Heart left ventricle (tissue), 13 donors: ENCODE data around the gene SLC25A11.

Experiments
- POLR2A ChIP-seq, 2 donors: fragments of 450-650 bp; IDR thresholded peaks; one replicate each; pipeline ENCODE4 v1.6.1; 2017; ENCODE audit warnings: antibody characterized with exemption in 2 of 2, mild to moderate bottlenecking in 2 of 2, moderate library complexity in 2 of 2
- TF ChIP-seq, protein P1 (sequence below), 12 donors: fragments of 200-600 bp; sonication (generic) in 4 of 12; IDR thresholded peaks; one replicate each; pipeline versions ENCODE4 v1.5.0 to v1.8.0; 2018 to 2022; ENCODE audit warnings: antibody characterized with exemption in 12 of 12, mild to moderate bottlenecking in 5 of 12
- donor health status: ischemic (EF 13 %, LVEDD 7.1; RV severe dilation, severe dysfunction).
- donor health status: DM: no; HTN: yes; CAD: no.
- donor health status: DM: no; HTN: no; CAD: no.
- donor health status: ischemic (EF 25% LVEDD 6.9; RV normal size, moderate dysfunction).
- donor health status: ischemic (EF 25% LVEDD 5.7; RV mildly dilated, moderate dysfunction).
- donor health status: ischemic (EF 35%, LVEDD 5.7; RV mildly dilated, moderate dysfunction).
- donor health status: nonischemic (EF 11% LVEDD 7.7; RV severe dilation, severe dysfunction).
- donor health status: DM: yes; HTN: yes; CAD: no.
- donor health status: PGD.
- donor health status: ischemic (EF 29% LVEDD 5.4; RV normal size, mild dysfunction).
- donor health status: nonischemic (EF 23%, LVEDD 6.1; RV moderate dilation, normal function).

DNA sequence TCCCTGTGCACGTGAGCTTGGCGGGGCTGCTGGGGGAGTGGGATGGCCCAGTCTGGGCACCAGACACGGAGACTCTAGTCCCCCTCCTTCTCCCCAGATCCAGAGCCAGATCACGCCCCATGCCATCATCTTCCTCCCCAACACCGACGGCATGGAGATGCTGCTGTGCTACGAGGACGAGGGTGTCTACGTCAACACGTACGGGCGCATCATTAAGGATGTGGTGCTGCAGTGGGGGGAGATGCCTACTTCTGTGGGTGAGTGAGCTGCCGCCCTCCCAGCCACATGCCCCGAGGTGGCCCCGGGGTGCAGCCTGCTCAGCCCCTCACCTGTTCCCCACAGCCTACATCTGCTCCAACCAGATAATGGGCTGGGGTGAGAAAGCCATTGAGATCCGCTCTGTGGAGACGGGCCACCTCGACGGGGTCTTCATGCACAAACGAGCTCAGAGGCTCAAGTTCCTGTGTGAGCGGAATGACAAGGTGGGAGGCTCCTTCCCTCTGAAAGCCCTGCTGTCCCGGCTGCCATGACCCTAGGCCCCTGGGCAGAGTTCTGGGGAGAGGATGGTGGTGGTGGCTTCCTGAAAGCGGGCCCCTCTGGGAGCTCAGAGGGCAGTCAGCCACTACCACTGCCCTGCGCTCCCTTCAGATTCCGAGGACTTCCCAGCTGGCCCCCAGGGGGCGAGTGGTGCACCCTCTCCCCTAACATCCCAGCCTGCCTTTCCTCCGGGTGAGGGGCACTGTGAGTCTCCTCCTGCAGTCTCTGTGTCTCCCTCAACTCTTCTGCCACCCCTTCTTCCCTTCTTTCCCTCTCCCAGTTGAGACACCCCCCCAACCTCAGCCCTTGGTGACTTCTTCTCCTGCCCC is 43.3 kb downstream of the SLC25A11 start:
- no peak for TF ChIP-seq POLR2A (IDR thresholded peaks at IDR 0.05)
- TF ChIP-seq, protein P1, sequence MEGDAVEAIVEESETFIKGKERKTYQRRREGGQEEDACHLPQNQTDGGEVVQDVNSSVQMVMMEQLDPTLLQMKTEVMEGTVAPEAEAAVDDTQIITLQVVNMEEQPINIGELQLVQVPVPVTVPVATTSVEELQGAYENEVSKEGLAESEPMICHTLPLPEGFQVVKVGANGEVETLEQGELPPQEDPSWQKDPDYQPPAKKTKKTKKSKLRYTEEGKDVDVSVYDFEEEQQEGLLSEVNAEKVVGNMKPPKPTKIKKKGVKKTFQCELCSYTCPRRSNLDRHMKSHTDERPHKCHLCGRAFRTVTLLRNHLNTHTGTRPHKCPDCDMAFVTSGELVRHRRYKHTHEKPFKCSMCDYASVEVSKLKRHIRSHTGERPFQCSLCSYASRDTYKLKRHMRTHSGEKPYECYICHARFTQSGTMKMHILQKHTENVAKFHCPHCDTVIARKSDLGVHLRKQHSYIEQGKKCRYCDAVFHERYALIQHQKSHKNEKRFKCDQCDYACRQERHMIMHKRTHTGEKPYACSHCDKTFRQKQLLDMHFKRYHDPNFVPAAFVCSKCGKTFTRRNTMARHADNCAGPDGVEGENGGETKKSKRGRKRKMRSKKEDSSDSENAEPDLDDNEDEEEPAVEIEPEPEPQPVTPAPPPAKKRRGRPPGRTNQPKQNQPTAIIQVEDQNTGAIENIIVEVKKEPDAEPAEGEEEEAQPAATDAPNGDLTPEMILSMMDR (IDR thresholded peaks at IDR 0.05), result no peak
